GM15510 (cell line): ENCODE measurements around the gene CALHM5.

Experiments
- POLR2A ChIP-seq: IDR thresholded peaks from 3 replicates; pipeline ENCODE4 v1.6.1; 2011; ENCODE audit warnings: borderline replicate concordance; ENCODE audit not compliant: insufficient read length; ENCODE audit errors: extremely low read depth

CALHM5 gene

GRCh38 chr6:116492331-116493067 lies 18.9 kb upstream of the CALHM5 start:
- no peak for TF ChIP-seq POLR2A

- TF ChIP-seq POLR2A: no peak
Observed at GRCh38 chr6:116497113-116497676, 14.2 kb upstream of the CALHM5 start.

GRCh38 chr6:116500969-116501433 lies 10.4 kb upstream of the CALHM5 start:
- no peak for TF ChIP-seq POLR2A

GRCh38 chr6:116507324-116507723 lies 4.1 kb upstream of the CALHM5 start:
- no peak for TF ChIP-seq POLR2A

GRCh38 chr6:116508527-116508926 lies 2.9 kb upstream of the CALHM5 start:
- no peak for TF ChIP-seq POLR2A

GRCh38 chr6:116512111-116512559 lies 696 bp downstream of the CALHM5 start:
- TF ChIP-seq POLR2A: no peak

- TF ChIP-seq POLR2A: no peak
Observed at GRCh38 chr6:116512734-116513133, 1.3 kb downstream of the CALHM5 start.

GRCh38 chr6:116513224-116513875 lies 1.9 kb downstream of the CALHM5 start:
- no peak for TF ChIP-seq POLR2A

GRCh38 chr6:116514111-116514510 lies 2.7 kb downstream of the CALHM5 start:
- TF ChIP-seq POLR2A: no peak

GRCh38 chr6:116515141-116515540 lies 3.7 kb downstream of the CALHM5 start:
- TF ChIP-seq POLR2A: no peak

- no peak for TF ChIP-seq POLR2A
Observed at GRCh38 chr6:116518621-116519368, 7.4 kb downstream of the CALHM5 start.

GRCh38 chr6:116522896-116523295 lies 11.5 kb downstream of the CALHM5 start:
- no peak for TF ChIP-seq POLR2A

- no peak for TF ChIP-seq POLR2A
Observed at GRCh38 chr6:116524236-116524635, 12.8 kb downstream of the CALHM5 start.

GRCh38 chr6:116528133-116528532 lies 16.7 kb downstream of the CALHM5 start:
- no peak for TF ChIP-seq POLR2A

GRCh38 chr6:116528780-116529179 lies 17.3 kb downstream of the CALHM5 start:
- TF ChIP-seq POLR2A: no peak
